RWPE1 (cell line): ENCODE results near the gene ST8SIA1.
"Not testable (repeated sequence)": the region's sequence is repeated elsewhere in the genome, so short reads cannot be mapped to it uniquely, and the experiment has no call there.

Source experiments
- CTCF ChIA-PET: fragments of 350-600 bp; sonication (Branson Sonifier 250); formaldehyde crosslinking; extraction: SDS; loops from one replicate; lab custom pipeline; 2021; lab: Yijun Ruan, JAX
- POLR2A ChIA-PET: fragments of 400-600 bp; formaldehyde crosslinking; extraction: SDS; loops from one replicate; lab custom pipeline; 2020; ENCODE audit warnings: antibody characterized with exemption; ENCODE audit not compliant: low non-redundant PET; lab: Yijun Ruan, JAX
- DNase-seq: peaks from one replicate; pipeline ENCODE4 v3.0.0; 2012; ENCODE audit warnings: low spot score
- H3K27ac ChIP-seq: fragments of 450-650 bp; 2 replicates; pipeline ENCODE4 v1.5.1; 2017
- TF ChIP-seq, protein P1 (sequence below): fragments of 450-650 bp; conservative IDR thresholded peaks from 2 replicates; pipeline ENCODE4 v1.5.1; 2017; ENCODE audit warnings: low read depth, mild to moderate bottlenecking

Gene ST8SIA1, protein sequence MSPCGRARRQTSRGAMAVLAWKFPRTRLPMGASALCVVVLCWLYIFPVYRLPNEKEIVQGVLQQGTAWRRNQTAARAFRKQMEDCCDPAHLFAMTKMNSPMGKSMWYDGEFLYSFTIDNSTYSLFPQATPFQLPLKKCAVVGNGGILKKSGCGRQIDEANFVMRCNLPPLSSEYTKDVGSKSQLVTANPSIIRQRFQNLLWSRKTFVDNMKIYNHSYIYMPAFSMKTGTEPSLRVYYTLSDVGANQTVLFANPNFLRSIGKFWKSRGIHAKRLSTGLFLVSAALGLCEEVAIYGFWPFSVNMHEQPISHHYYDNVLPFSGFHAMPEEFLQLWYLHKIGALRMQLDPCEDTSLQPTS

DNA sequence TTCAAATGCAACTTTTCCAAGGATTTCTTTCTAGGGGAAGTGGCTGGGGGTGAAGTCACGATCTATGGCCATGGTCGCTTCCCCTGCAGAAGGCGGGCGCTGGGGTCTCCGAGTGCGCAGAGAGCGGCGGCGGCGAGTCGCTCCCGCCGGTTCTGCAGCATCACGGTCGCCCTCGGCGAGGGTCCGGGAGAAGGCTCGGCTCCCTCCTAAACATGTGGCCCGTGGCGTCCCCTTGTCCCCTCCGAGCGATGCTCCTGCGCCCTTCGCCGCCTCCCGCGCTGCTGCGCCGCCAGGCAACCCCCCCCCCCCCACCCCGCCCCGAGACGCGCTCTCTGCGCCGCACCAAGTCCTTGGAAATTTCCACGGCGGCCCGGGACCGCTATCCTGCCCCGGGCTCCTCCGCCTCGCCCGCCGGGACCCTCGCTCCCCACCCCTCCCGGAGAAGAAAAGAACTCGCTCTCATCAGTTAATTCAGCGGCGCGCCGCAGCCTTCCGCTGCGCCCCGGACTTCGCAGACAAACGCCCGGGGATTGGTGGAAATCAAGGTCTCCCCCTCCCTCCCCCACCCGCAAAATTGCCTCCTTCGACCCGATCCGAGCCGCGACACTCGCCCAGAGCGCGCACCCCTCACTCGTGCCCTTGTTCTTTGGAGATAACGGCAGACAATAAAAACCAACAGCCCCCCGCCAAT, at the start of gene ST8SIA1:
ST8SIA1 (minus strand) TSS at position 298 of the 691 bp plus-strand sequence. CDS start 475 bp downstream, outside the sequence.
- TF ChIP-seq, protein P1, sequence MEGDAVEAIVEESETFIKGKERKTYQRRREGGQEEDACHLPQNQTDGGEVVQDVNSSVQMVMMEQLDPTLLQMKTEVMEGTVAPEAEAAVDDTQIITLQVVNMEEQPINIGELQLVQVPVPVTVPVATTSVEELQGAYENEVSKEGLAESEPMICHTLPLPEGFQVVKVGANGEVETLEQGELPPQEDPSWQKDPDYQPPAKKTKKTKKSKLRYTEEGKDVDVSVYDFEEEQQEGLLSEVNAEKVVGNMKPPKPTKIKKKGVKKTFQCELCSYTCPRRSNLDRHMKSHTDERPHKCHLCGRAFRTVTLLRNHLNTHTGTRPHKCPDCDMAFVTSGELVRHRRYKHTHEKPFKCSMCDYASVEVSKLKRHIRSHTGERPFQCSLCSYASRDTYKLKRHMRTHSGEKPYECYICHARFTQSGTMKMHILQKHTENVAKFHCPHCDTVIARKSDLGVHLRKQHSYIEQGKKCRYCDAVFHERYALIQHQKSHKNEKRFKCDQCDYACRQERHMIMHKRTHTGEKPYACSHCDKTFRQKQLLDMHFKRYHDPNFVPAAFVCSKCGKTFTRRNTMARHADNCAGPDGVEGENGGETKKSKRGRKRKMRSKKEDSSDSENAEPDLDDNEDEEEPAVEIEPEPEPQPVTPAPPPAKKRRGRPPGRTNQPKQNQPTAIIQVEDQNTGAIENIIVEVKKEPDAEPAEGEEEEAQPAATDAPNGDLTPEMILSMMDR, result no peak
- POLR2A ChIA-PET, result no interaction called here
- CTCF ChIA-PET, result interaction anchor here (0.7 to 1.6 kb wide), 8 partner anchors 72 to 254 kb away, joined by 3 to 16 read pairs (median 6); no protein-coding TSS in a partner anchor
- peak within 1 kb of the TSS; percentile 64 for H3K27ac ChIP-seq
- peak; percentile 42 for DNase-seq

DNA sequence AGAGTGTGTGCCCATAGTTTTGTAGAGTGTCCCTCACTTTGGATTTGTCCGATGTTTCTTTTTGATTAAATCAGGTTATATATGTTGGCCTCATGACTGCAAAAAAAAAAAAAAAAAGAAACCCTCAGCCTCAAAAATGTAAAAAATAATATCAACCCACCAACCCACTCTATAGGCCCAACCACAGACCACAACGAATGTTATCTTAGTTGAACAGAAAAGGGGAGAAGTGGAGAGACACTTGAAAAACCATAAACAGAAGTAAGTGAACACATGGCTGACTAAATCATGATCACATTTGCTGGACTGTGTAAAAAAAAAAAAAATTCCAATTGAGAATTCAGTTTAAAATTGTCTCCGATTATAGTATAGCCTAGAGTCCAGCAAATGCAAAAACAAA, 45.5 kb upstream of the ST8SIA1 start:
- CTCF ChIA-PET, result no interaction called here
- H3K27ac ChIP-seq, result no peak overlapping the region
- POLR2A ChIA-PET, result no interaction called here
- no peak for DNase-seq
- TF ChIP-seq, protein P1, result no peak

GRCh38 chr12:22377731-22378496, 43.4 kb upstream of the ST8SIA1 start:
- POLR2A ChIA-PET, result no interaction called here
- CTCF ChIA-PET, result interaction anchor here (0.7 kb wide), 1 partner anchor 152 kb away, joined by 5 read pairs; no protein-coding TSS in a partner anchor
- no peak overlapping the region for H3K27ac ChIP-seq
- TF ChIP-seq, protein P1, result no peak
- no peak for DNase-seq

- H3K27ac ChIP-seq, POLR2A ChIA-PET, DNase-seq, CTCF ChIA-PET: not testable (repeated sequence)
These were observed 42.2 kb upstream of the ST8SIA1 start for GRCh38 chr12:22376596-22377150.

DNA sequence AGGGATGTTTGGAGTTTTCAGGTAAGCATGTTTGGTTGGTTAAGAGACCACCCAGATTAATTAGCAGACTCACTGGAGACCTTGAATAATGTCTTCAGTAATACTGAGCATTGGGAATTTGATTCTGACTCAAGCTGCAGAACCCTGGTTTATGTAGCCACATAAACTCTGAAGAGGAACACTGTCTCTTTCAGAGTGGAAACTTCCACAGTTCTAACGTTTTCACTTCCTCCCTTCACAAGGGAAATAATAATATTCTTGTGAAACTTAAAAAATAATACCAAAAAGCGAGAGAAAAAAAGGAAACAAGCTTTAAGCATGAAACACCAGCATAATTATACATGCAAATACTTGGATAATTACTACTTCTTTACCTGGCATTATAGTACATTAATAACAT, 40.0 kb upstream of the ST8SIA1 start:
- ChIA-PET POLR2A (no interaction called here), CTCF (no interaction called here)
- DNase-seq, result no peak
- H3K27ac ChIP-seq, result no peak overlapping the region
- TF ChIP-seq, protein P1, result no peak

DNA sequence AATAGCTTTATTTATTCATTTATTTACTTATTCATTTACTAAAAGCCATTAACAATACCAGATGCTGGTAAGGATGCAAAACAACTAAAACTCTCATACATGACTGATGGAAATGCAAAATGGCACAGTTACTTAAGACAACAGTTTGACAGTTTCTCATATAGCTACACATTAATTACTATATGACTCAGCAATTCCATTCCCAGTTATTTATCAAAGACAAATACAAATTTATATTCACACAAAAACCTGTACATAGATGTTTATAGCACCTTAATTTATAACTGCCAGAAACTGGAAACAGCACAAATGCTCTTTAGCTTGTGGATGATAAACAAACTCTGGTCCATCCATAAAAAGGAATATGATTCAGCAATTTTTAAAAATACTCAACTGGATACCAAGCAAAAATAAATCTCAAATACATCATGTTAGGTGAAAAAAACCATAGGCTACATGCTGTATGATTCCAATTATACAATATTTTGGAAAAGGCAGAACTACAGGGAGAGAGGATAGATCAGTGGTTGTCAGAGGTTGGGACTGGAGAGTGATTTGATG, 37.9 kb upstream of the ST8SIA1 start:
- CTCF ChIA-PET, result interaction anchor here (0.6 kb wide), 2 partner anchors 87 to 529 kb away, joined by 3 to 6 read pairs; no protein-coding TSS in a partner anchor
- POLR2A ChIA-PET, result no interaction called here

More for the DNA sequence above, 37.9 kb upstream of the ST8SIA1 start:
- TF ChIP-seq, protein P1, result no peak
- no peak overlapping the region for H3K27ac ChIP-seq
- DNase-seq, result no peak
